Upper lobe of left lung (tissue), 6 donors: ENCODE data around the gene SPRR5. TPM values are rescaled to one million over a fixed set of nuclear protein-coding genes. Genes with fewer than 3 reads are reported as not detected.

Source experiments
- ATAC-seq, 2 donors: fragments of 200-7000 bp; cut with Tn5 transposase; one replicate each; pipeline ENCODE4 v1.9.1; 2022; ENCODE audit warnings: mild to moderate bottlenecking in 2 of 2, moderate library complexity in 2 of 2; ENCODE audit not compliant: low FRiP score in 2 of 2
- DNase-seq, 2 donors: peaks; one replicate each; pipeline ENCODE4 v3.0.0-alpha.2; 2019 to 2020
- H3K27ac ChIP-seq, 4 donors: fragments of 200-600 bp; sonication (generic); one replicate each; pipeline ENCODE4 v1.5.1; 2016 to 2019
- H3K27me3 ChIP-seq, 4 donors: fragments of 200-600 bp; sonication (generic); one replicate each; pipeline ENCODE4 v1.5.1; 2017 to 2019
- H3K36me3 ChIP-seq, 4 donors: fragments of 200-600 bp; sonication (generic); one replicate each; pipeline ENCODE4 v1.5.1; 2016 to 2019
- H3K4me1 ChIP-seq, 4 donors: fragments of 200-600 bp; sonication (generic); one replicate each; pipeline ENCODE4 v1.5.1; 2018 to 2019
- H3K4me3 ChIP-seq, 4 donors: fragments of 200-600 bp; sonication (generic); one replicate each; pipeline ENCODE4 v1.5.1; 2017 to 2019; ENCODE audit warnings: mild to moderate bottlenecking in 2 of 4, moderate library complexity in 1 of 4
- H3K9me3 ChIP-seq, 4 donors: fragments of 200-600 bp; sonication (generic); one replicate each; pipeline ENCODE4 v1.5.1; 2018 to 2019
- EP300 ChIP-seq, 4 donors: sonication (generic); formaldehyde crosslinking; IDR thresholded peaks; one replicate each; pipeline ENCODE4 v1.5.1; 2017; ENCODE audit warnings: antibody characterized with exemption in 4 of 4, control low read depth in 2 of 4
- POLR2A ChIP-seq, 4 donors: fragments of 450-650 bp; IDR thresholded peaks; one replicate each; pipeline ENCODE4 v1.5.1; 2016 to 2017; ENCODE audit warnings: antibody characterized with exemption in 4 of 4, mild to moderate bottlenecking in 2 of 4
- POLR2AphosphoS5 ChIP-seq, 2 donors: sonication (generic); formaldehyde crosslinking; IDR thresholded peaks; one replicate each; pipeline ENCODE4 v1.5.1; 2017; ENCODE audit warnings: antibody characterized with exemption in 2 of 2
- WGBS, 2 donors: methylation state at CpG; one replicate each; pipeline ENCODE4 v1.1.5; 2017 to 2018; 5-methylcytosine and 5-hydroxymethylcytosine counted together
- total RNA-seq, 6 donors: library from RNA; depleted of rRNA in 4 of 6; stranded (reverse); fragments of >200 nt in 4 of 6; gene quantifications; one replicate each; pipeline versions ENCODE4 v1.1.0 to v1.2.1, GENCODE V29; 2016 to 2021
- TF ChIP-seq, protein P1 (sequence below), 6 experiments: fragments of 450-650 bp in 4 of 6; fragments of 200-600 bp in 2 of 6; sonication (generic) in 2 of 6; IDR thresholded peaks; one replicate each; pipeline ENCODE4 v1.5.1; 2016 to 2019; ENCODE audit warnings: antibody characterized with exemption in 6 of 6
- donor health status: DM: no; HTN: no; CAD: no; lungs with moderate emphysema.
- donor health status: DM: no; HTN: yes; CAD: no; lungs with severe emphysema.

Gene SPRR5
- total RNA-seq, 6 donors from 2014 or later: not detected

DNA sequence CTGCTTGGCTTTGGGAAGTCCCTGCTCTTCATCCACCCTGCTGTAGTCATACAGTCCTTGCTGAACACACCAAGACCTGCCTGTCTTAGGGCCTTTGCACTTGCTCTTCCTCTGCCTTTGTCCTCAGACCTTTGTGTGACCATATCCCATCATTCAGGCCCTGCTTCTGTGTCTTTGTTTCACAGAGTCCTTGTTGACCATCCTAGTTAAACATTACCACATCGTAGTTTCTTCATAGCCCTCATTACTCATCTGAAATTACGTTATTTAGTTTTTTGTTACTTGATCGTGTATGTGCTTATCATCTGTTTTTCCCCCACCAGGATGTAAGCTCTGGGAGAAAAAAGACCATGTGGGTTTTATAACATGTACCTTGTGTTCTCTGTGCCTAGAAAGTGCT is 18.3 kb upstream of the SPRR5 start:
- WGBS, 2 donors: 78 to 82% methylated on average over 3 of the region's 3 CpGs
- DNase-seq (no peak), ATAC-seq (no peak)
- no peaks in the 10 kb centered on the region for H3K9me3 ChIP-seq
- TF ChIP-seq POLR2AphosphoS5 (IDR thresholded peaks at IDR 0.05) (no peak), EP300 (IDR thresholded peaks at IDR 0.05) (no peak), POLR2A (IDR thresholded peaks at IDR 0.05) (no peak)
- TF ChIP-seq, protein P1, sequence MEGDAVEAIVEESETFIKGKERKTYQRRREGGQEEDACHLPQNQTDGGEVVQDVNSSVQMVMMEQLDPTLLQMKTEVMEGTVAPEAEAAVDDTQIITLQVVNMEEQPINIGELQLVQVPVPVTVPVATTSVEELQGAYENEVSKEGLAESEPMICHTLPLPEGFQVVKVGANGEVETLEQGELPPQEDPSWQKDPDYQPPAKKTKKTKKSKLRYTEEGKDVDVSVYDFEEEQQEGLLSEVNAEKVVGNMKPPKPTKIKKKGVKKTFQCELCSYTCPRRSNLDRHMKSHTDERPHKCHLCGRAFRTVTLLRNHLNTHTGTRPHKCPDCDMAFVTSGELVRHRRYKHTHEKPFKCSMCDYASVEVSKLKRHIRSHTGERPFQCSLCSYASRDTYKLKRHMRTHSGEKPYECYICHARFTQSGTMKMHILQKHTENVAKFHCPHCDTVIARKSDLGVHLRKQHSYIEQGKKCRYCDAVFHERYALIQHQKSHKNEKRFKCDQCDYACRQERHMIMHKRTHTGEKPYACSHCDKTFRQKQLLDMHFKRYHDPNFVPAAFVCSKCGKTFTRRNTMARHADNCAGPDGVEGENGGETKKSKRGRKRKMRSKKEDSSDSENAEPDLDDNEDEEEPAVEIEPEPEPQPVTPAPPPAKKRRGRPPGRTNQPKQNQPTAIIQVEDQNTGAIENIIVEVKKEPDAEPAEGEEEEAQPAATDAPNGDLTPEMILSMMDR (IDR thresholded peaks at IDR 0.05): no peak
- H3K4me1 ChIP-seq: no peaks in the 10 kb centered on the region
- no peaks in the 10 kb centered on the region for H3K36me3 ChIP-seq
- H3K27me3 ChIP-seq: no peaks in the 10 kb centered on the region
- H3K4me3 ChIP-seq: no peak overlapping the region
- no peak overlapping the region for H3K27ac ChIP-seq

DNA sequence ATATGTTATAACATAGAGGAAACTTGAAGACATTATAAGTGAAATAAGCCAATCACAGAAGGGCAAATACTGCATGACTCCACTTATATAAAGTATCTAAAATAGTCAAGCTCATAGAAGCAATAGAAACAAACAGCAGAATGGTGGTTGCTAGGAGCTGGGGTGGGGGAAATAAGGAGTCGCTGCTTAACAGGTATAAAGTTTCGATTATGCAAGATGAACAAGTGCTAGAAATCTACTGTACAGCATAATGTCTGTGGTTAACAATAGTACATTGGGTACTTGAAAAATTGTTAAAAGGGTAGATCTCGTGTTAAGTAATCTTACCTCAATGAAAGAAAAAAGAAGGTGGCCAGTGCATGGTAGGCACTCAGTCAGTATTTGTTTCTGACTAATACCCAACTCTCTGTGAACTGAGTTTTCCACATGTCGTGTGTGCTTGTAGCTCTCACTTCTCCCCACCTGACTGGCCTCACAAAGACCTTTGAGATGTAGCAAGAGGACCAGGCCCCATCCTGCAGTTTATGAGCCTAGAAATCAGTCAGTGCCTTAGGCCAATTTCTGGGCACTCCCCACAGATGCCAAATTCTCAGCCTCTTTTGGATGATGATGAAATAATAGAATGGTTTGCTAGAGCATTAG is 14.7 kb upstream of the SPRR5 start:
- Histone ChIP-seq H3K27ac (no peak overlapping the region), H3K36me3 (no peaks in the 10 kb centered on the region), H3K4me3 (no peak overlapping the region), H3K4me1 (no peaks in the 10 kb centered on the region), H3K27me3 (no peaks in the 10 kb centered on the region), H3K9me3 (no peaks in the 10 kb centered on the region)
- TF ChIP-seq POLR2AphosphoS5 (IDR thresholded peaks at IDR 0.05) (no peak), EP300 (IDR thresholded peaks at IDR 0.05) (no peak), POLR2A (IDR thresholded peaks at IDR 0.05) (no peak)
- TF ChIP-seq, protein P1 (IDR thresholded peaks at IDR 0.05): no peak
- peak; percentile 24 to 63 for ATAC-seq
- no peak for DNase-seq
- WGBS, 2 donors: 40 to 58% methylated on average over 4 of the region's 4 CpGs

DNA sequence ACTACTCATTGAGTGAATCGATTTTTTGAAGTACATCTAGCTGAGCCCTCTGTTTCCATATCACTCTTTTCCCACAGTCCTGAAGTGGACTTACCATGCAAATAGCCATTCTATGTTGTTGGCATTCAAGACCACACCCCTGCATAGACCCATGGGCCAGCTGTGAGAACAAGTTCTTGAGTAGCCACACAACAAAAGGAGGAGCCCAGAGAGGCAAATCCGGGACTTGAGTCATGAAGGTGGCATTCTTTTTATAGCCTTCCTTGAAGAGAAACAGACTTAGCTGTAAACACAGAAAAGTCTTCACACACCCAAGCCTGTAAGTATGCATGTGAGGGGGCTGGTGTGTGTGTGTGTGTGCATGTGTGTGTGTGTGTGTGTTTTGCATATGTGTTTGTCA is 13.8 kb upstream of the SPRR5 start:
- H3K4me1 ChIP-seq: no peaks in the 10 kb centered on the region
- no peak for ATAC-seq
- H3K27me3 ChIP-seq: no peaks in the 10 kb centered on the region
- no peak overlapping the region for H3K4me3 ChIP-seq
- no peaks in the 10 kb centered on the region for H3K9me3 ChIP-seq
- H3K27ac ChIP-seq: no peak overlapping the region
- H3K36me3 ChIP-seq: no peaks in the 10 kb centered on the region
- WGBS, 2 donors: 80 to 91% methylated on average over 2 of the region's 2 CpGs
- DNase-seq: no peak
- TF ChIP-seq EP300 (IDR thresholded peaks at IDR 0.05) (no peak), POLR2A (IDR thresholded peaks at IDR 0.05) (no peak), POLR2AphosphoS5 (IDR thresholded peaks at IDR 0.05) (no peak)
- TF ChIP-seq, protein P1 (IDR thresholded peaks at IDR 0.05): no peak

- Histone ChIP-seq H3K36me3 (no peaks in the 10 kb centered on the region), H3K27ac (no peak overlapping the region), H3K9me3 (no peaks in the 10 kb centered on the region), H3K4me1 (no peaks in the 10 kb centered on the region), H3K27me3 (no peaks in the 10 kb centered on the region), H3K4me3 (no peak overlapping the region)
- no peak for ATAC-seq
- WGBS, 2 donors: 78 to 88% methylated on average over 1 of the region's 1 CpG
- TF ChIP-seq POLR2A (IDR thresholded peaks at IDR 0.05): no peak
- no peak for TF ChIP-seq POLR2AphosphoS5 (IDR thresholded peaks at IDR 0.05)
- no peak for TF ChIP-seq EP300 (IDR thresholded peaks at IDR 0.05)
- TF ChIP-seq, protein P1 (IDR thresholded peaks at IDR 0.05): no peak
- DNase-seq: no peak
Measured at GRCh38 chr1:152940614-152941013, 6.4 kb upstream of the SPRR5 start.
